Gastrocnemius medialis (tissue), 4 donors: Measurements from ENCODE around the gene SPRR3.

ENCODE experiments used
- POLR2A ChIP-seq, 2 donors: fragments of 450-650 bp; IDR thresholded peaks; one replicate each; pipeline ENCODE4 v1.6.1; 2017; ENCODE audit warnings: antibody characterized with exemption in 2 of 2, mild to moderate bottlenecking in 2 of 2, moderate library complexity in 2 of 2
- TF ChIP-seq, protein P1 (sequence below), 5 experiments: fragments of 450-650 bp in 3 of 5; fragments of 200-600 bp in 2 of 5; sonication (generic) in 2 of 5; IDR thresholded peaks in 4 of 5; conservative IDR thresholded peaks in 1 of 5; 1 replicate in 4 of 5; 2 replicates in 1 of 5; pipeline ENCODE4 v1.5.1; 2016 to 2019; ENCODE audit warnings: antibody characterized with exemption in 5 of 5, mild to moderate bottlenecking in 3 of 5, moderate library complexity in 3 of 5

DNA sequence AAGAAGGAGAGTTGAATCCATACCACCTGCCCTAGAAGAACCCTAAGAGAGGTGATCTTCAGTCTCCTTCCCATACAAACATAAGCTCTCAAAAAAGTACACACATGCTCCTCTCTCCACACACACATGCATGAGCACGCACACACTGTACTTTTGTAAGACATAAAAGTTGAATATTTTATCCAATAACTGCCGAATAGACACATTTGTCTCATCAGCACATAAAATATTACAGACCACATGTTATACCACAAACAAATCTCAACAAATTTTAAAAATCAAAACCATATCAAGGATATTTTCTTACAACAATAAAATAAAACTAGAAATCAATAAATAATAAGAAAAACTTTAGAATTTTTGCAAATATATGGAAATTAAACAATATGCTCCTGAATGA lies 15.0 kb upstream of the SPRR3 start:
- TF ChIP-seq POLR2A (IDR thresholded peaks at IDR 0.05), result no peak
- TF ChIP-seq, protein P1, sequence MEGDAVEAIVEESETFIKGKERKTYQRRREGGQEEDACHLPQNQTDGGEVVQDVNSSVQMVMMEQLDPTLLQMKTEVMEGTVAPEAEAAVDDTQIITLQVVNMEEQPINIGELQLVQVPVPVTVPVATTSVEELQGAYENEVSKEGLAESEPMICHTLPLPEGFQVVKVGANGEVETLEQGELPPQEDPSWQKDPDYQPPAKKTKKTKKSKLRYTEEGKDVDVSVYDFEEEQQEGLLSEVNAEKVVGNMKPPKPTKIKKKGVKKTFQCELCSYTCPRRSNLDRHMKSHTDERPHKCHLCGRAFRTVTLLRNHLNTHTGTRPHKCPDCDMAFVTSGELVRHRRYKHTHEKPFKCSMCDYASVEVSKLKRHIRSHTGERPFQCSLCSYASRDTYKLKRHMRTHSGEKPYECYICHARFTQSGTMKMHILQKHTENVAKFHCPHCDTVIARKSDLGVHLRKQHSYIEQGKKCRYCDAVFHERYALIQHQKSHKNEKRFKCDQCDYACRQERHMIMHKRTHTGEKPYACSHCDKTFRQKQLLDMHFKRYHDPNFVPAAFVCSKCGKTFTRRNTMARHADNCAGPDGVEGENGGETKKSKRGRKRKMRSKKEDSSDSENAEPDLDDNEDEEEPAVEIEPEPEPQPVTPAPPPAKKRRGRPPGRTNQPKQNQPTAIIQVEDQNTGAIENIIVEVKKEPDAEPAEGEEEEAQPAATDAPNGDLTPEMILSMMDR (IDR thresholded peaks at IDR 0.05 in 4 of 5, conservative IDR thresholded peaks at IDR 0.05 in 1 of 5), result no peak
